Endothelial cell of umbilical vein (primary cell): ENCODE results near the gene SLC6A7.

Experiments
- CTCF ChIP-seq, 2 donors: IDR thresholded peaks; 1 replicate in 1 of 2; 2 replicates in 1 of 2; pipeline ENCODE4 v1.5.1; 2011; ENCODE audit warnings: low read length in 2 of 2, mild to moderate bottlenecking in 2 of 2, moderate library complexity in 2 of 2, control low read depth in 1 of 2, inconsistent platforms in 1 of 2, low read depth in 1 of 2; ENCODE audit not compliant: insufficient read depth in 1 of 2; ENCODE audit errors: extremely low read depth in 1 of 2
- MYC ChIP-seq: IDR thresholded peaks from one replicate; pipeline ENCODE4 v1.6.1; 2011; ENCODE audit warnings: mild to moderate bottlenecking, low read depth, low read length

- TF ChIP-seq CTCF (IDR thresholded peaks at IDR 0.05; ENCODE audit: extremely low read depth in 1 of 2, insufficient read depth in 1 of 2, low read depth in 1 of 2, low read length in 2 of 2) (no peak), MYC (no peak)
These were observed 27.7 kb upstream of the SLC6A7 start for GRCh38 chr5:150162142-150162513.
